HG03108 (cell line): ENCODE measurements around the gene SOAT2.

Experiments
- ATAC-seq: cut with Tn5 transposase; IDR thresholded peaks from one replicate; pipeline ENCODE4 v1.9.1; 2021; ENCODE audit warnings: moderate library complexity; ENCODE audit not compliant: unreplicated experiment

The SOAT2 gene

GRCh38 chr12:53102883-53103807, at the start of gene SOAT2:
Gene SOAT2, plus strand, starts transcription at chr12:53103486. Its CDS starts 92 bp downstream, at chr12:53103578.
- ATAC-seq, result peak; percentile 42

- peak; percentile 85 for ATAC-seq
Observed at GRCh38 chr12:53054112-53054878, 49.0 kb upstream of the SOAT2 start.

GRCh38 chr12:53055471-53056266, 47.6 kb upstream of the SOAT2 start:
- no peak for ATAC-seq

- ATAC-seq, result no peak
Observed at GRCh38 chr12:53056296-53056695, 47.0 kb upstream of the SOAT2 start.

- no peak for ATAC-seq
Observed at GRCh38 chr12:53056901-53057300, 46.4 kb upstream of the SOAT2 start.

GRCh38 chr12:53057816-53058500, 45.3 kb upstream of the SOAT2 start:
- ATAC-seq, result no peak

- ATAC-seq, result no peak
Observed at GRCh38 chr12:53058674-53059433, 44.4 kb upstream of the SOAT2 start.

- no peak for ATAC-seq
Observed at GRCh38 chr12:53059434-53060063, 43.7 kb upstream of the SOAT2 start.

GRCh38 chr12:53060064-53060720, 43.1 kb upstream of the SOAT2 start:
- ATAC-seq, result no peak

GRCh38 chr12:53060721-53061276, 42.5 kb upstream of the SOAT2 start:
- no peak for ATAC-seq

GRCh38 chr12:53061404-53062010, 41.8 kb upstream of the SOAT2 start:
- no peak for ATAC-seq

GRCh38 chr12:53062011-53062961, 41.0 kb upstream of the SOAT2 start:
- ATAC-seq, result no peak

- ATAC-seq, result no peak
Observed at GRCh38 chr12:53062977-53063707, 40.1 kb upstream of the SOAT2 start.

GRCh38 chr12:53063708-53064612, 39.3 kb upstream of the SOAT2 start:
- ATAC-seq, result no peak
